Hepatic stellate cell (primary cell): ENCODE measurements around the gene IFT43.
"Not testable (repeated sequence)": the region's sequence is repeated elsewhere in the genome, so short reads cannot be mapped to it uniquely, and the experiment has no call there.

ENCODE experiments used
- DNase-seq: peaks from one replicate; pipeline ENCODE4 v3.0.0; 2011; ENCODE audit warnings: low spot score

IFT43 gene

GRCh38 chr14:75980856-75981255 is 4.7 kb upstream of the IFT43 start:
- no peak for DNase-seq

DNA sequence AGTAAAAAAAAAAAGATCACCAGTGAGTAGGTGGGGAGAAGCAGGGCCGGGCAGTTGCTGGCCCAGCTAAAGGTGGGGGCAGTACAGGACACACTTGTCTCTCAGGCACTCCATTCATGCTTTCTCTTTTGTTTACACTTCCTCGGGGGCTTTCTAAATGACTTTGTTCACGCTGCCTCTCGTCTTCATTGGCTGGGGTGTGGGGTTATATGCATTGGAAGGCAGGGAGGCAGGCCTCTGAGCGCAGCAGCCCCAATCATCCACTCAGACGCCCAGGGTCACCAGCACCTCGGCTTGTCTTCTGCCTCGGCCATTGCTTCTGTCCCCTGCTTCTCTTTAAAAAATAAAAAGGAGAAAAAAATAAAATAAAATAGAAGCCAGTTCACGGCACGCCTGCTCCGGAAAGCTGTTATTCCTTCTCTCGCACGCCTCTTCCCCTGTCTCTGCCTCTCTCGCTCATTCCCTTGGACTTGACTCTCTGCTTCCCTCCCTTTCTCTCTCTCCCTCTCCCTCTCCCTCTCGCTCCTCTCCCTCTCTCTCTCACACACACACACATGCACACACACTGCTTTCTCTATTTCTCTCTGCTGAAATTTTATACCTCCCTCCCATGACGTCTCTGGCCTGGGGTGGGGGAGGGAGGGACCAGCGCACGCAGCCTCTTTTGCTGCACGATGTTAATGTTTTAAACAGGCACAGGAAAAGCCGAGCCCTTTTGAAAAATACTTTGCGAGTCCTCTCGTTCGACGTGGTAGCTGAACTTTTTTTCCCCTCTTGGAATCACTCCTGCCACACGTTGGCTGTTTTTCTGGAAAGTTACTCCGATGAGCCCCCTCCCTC is 3.9 kb upstream of the IFT43 start, which contains the start of gene TGFB3:
TGFB3 (minus strand) TSS at position 570 of the 840 bp plus-strand sequence. CDS start 1,102 bp downstream, outside the sequence.
- peak; percentile 86 for DNase-seq

DNA sequence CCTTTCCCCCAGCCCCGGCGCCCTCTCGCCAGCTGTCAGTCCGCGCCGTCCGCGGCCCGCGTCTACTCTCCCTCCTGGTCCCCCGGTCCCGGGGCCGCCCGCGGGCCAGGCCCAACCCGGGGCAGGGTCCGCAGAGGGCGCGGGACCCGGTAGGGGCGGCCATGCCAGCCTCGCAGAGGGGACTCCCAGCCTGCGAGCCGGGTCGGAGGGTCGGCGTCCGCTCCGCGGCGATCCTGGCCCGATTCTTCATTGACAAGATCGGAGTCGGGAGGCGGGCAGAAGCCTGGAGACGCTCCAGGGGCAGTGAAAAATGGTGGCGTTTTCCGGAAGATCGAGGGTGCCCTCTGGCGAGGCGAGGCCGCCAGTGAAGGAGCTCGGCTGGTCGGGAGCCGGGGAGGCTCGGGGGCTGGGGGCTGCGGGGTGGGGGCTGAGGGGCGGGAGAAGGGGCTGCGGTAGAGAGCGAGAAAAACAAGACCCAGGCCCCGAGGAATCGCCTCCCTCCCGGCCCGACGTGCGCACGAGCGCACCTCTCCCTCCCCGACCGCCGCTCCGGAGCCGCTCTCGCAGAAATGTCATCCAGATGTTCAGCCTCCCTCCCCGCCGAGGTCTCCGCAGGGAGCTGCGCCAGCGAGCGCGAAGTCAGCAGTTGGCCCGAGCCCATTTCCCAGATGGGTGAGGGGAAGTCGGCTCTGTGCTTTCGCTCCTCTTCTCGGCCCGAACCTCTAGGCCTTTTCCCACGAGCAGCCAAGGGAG is 3.1 kb upstream of the IFT43 start:
- peak; percentile 73 for DNase-seq

DNA sequence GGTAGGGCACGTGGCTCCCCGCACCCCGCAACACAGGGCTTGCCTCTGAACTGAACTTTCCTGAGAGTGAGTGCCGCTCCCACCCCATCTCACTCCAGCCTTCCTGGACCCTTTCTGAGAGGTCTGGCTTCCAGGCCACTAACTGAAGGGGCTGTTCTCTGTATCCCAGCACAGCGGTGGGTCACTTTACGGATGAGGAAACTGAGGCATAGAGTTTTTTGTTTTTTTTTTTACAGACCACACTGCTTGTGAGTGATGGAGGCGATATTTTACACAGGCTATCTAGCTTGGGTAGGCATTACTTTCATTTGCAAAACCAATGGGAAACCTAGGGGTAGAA is 2.6 kb upstream of the IFT43 start:
- no peak for DNase-seq

DNA sequence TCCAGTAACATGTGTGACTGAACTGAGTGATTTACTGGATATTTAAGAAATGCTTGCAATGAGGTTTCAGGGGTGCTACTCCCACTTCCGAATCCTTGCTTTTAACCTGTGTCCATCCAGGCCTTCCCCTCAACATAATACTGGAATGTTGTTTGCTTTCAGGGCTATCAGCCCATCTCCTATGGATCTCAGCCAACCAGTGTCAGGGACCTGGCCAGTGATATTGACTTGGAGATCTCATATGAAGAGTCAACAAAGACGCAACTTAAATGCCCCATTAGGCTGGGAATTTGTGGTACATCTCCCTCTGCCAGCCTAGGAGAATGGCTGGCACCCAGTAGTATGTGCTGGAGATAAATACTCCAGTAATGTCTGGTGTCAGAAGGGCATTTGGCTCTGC is 889 bp upstream of the IFT43 start:
- DNase-seq, result no peak

DNA sequence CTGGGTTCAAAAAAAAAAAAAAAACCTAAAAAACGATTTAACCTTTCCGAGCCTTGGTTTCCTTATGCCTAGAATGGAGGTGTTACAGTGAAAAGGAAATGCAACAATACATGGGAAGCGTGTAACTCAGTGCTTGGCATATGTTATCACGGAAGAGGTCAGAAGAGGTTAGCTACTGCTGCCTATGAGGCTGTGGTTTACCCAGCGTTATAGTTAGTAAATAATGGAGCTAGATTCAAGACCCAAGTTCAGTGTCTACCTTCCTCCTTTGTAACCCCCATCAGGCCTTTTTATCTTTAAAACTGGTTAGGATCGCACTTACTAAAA is 839 bp downstream of the IFT43 start:
- no peak for DNase-seq

GRCh38 chr14:75987201-75987970 is 1.8 kb downstream of the IFT43 start:
- no peak for DNase-seq

GRCh38 chr14:75989134-75989533 is 3.6 kb downstream of the IFT43 start:
- no peak for DNase-seq

DNA sequence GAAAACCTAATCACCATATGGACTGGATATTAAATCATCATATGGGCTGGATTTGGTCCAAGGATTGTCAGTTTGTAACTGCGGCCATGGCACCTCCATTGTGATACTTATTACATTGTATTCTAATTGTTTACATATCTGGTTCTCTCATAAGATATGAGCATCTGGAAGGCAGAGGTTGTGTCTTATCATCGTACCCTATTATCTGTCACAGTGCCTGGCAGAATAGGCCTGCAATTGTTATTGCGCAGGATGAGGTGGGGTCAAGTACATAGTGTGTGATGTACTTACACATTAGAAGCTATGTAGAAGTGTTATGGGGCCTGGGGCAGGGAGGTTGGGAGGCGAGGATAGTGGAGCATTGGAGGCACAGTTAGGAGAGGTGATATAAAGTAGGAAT is 4.7 kb downstream of the IFT43 start:
- no peak for DNase-seq

- DNase-seq, result peak; percentile 42
Measured at GRCh38 chr14:75991753-75992152, 6.2 kb downstream of the IFT43 start.

DNA sequence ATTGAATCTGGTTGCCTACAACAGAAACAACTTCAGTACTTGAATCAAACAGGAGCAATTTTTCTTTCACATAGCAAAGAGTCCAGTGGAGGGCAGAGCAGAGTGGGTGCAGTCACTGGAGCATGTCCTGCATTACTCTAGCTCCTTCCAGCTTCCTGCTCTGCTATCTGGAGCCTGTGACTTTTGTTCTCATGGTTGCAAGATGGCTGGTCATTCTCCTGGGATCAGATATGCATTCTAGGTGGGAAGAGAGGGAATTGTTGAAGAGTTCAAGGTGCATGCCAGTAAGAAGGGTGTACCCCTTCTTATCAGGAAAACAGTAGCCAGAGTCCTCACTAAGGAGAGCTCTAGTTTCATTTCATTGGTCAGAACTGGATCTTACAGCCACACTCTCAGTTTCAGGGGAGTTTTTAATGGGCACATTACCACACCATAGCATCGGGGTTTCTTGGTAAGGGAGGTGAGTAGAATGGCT is 8.0 kb downstream of the IFT43 start:
- no peak for DNase-seq

GRCh38 chr14:75995372-75996041 is 9.9 kb downstream of the IFT43 start:
- peak; percentile 73 for DNase-seq

- no peak for DNase-seq
Measured at GRCh38 chr14:75996488-75996887, 10.9 kb downstream of the IFT43 start.

DNA sequence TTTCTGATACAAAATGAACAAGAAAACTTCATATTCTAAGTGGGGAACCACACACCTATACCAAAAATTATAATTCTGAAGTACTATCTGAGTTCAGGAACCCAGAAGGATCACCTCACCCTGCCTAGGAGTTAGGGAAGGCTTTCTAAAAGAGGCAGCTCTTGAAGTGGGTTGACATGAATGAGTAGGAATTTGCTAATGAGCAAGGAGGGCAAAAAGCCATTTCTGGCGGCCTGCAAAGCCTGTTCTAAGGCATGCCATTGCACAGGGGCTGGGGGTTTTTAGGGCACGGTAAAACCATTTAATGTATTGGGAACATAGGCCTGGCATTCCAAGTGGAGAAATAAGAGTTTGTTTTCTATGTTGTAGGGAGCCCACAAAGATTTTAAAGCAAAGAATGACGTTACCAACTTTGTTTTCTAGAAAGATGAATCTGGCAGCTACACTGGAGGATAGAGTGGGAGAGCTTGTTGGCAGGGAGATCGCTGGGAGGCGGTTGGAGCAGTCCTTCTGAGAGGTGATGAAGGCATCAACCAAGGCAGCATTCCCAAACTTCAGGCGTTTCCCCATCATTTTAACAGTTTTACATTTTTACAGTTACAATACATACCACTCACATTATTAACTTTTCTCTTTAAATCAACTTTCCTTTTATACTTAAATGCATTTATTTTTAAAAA is 14.1 kb downstream of the IFT43 start:
- DNase-seq, result no peak

- DNase-seq, result no peak
Measured at GRCh38 chr14:76002383-76002782, 16.8 kb downstream of the IFT43 start.

DNA sequence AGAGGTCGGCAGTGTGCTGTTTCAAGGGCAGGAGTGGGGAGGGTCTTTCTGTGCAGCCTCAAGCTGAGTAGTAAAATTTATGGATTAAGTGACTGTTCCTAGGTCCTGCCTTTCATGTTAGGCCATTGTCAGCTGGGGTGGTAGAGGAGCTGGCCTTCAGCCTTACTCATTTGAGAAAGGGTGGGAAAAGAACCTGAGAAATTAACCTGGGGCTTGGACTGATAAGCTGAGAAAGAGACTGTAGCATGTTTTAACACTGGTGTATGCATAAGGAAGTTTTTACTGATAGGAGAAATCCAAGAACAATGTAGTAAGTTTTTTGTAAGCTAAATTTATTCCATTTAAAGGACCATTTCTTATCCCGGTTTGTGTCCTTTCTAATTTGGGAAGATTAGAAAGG is 20.7 kb downstream of the IFT43 start:
- DNase-seq, result no peak

- no peak for DNase-seq
Measured at GRCh38 chr14:76007379-76007778, 21.8 kb downstream of the IFT43 start.

DNA sequence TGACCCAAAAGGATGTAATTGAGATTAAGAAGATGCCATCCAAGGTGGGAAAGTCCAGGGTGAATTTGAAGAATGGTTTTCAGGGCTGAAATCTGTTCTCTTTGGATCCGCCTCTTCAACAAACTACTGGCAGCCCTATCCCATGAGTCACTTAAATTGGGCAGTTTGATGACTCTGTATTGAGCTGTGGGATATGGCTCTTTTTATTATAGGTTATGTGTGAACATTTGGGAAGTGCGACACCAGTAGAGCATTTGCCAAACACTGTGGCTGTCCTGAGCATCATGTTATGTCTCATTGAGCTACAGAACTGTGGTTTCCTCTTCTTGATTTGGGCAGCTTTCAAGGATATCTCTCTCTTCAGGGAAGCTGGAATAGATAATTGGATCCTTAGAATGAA is 22.3 kb downstream of the IFT43 start:
- DNase-seq, result no peak

DNA sequence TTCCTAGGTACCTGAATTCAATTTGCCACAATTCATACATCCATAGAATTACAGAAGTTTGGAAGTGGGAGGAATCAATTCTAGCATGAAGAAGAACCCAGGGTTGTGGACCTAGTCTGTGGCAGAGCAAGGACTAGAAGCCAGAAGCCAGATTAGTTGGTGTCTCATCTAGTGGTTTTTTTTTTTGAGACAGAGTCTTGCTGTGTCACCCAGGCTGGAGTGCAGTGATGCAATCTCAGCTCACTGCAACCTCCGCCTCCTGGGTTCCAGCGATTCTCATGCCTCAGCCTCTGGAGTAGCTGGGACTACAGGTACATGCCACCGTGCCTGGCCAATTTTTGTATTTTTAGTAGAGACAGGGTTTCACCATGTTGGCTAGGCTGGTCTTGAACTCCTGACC is 24.1 kb downstream of the IFT43 start:
- DNase-seq, result not testable (repeated sequence)

DNA sequence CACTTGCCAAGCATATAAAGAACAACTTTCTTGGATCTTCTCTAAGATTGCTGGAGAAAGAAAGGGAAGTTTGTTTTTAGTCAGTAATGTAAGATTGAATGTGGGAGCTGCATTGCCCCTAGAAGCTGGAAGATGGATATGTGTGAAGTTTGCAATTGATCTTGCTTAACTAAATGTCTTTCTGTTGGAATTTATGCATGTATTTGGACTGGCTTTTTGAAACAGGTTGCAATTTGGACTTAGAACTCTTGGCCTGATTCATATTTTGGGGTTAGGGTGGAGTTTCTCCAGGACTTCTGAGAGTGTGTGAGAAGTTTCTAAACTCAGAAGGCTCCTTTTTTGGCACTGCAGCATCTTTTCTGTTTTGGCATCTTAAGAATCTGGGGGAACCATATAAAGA is 26.4 kb downstream of the IFT43 start:
- no peak for DNase-seq

GRCh38 chr14:76012354-76012753 is 26.8 kb downstream of the IFT43 start:
- DNase-seq, result peak; percentile 68

DNA sequence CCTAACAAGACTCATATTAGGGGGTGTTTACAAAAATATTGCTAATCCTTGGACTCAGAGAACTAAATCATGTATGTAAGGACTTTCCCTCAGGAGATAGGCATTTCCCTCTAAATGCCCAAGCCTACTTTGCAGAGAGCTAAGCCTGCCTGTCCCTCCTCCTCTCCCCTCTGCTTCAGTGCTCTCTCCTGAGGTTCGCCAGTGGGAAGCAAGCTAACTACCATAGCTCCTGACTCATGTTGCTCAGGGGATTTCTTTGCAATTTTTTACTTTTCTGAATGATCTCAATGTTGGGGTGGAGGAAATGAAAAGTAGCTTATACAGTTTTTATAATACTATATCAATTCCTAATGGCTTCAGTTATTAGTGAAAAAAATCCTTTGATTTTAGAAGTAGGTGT is 29.6 kb downstream of the IFT43 start:
- no peak for DNase-seq
